Iris pigment epithelial cell (primary cell): ENCODE results near the gene DBH.
A peak's percentile ranks its signal among the peaks of the same experiment; 100 is the strongest.
"Not testable (repeated sequence)": the region's sequence is repeated elsewhere in the genome, so short reads cannot be mapped to it uniquely, and the experiment has no call there.

Source experiments
- DNase-seq: peaks from one replicate; pipeline ENCODE4 v3.0.0-alpha.2; 2011; ENCODE audit warnings: low read depth

The DBH gene

DNA sequence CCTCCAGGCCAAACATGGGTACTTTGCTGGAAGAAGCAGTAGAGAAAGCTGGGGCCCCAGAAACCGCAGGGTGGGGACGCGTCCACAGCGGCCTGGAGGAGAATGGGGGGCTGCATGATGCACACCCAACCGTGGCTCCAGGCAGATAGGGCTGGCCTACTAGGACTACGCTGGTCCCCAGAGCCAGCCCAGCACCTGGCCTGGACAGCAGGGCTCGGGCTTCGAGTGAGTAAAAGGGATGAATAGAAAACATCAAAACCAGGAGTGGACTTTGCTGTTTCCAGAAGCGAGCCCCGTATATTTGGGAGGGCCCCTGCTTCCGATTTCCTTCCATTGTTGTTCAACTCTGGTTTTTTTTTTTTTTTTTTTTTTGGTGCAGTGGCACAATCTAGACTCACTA is 30.7 kb downstream of the DBH start:
- no peak for DNase-seq

DNA sequence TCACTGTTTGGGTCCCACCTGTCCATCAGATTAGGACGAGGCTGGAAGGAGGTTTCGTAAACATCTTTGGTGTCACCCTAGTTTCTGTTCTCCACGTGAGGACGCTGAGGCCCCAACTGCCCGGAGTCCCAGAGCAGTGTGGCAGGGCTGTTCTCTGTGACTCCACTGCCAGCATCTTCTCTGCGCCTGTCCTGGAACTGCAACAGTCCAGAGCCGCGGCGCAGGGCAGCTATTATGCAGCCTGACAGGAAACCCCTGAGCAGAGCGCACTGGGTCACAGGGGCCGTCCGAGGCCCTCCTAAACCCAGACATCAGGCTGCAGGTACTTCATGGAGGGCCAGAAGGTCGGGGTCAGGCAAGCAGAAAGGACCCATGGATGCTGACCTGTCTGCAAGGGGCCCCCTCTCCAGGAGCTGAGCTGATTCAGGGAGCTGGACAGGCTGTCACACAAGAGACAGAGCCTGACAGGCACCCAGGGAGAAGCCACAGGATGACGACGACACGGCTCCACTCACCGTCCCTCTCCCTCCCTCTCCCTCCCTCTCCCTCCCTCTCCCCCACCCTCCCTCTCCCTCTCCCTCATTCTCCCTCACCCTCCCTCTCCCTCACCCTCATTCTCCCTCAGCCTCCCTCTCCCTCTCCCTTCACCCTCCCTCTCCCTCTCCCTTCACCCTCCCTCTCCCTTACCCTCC is 31.7 kb downstream of the DBH start:
- DNase-seq = no peak

GRCh38 chr9:133669182-133669801 is 33.1 kb downstream of the DBH start:
- no peak for DNase-seq

DNA sequence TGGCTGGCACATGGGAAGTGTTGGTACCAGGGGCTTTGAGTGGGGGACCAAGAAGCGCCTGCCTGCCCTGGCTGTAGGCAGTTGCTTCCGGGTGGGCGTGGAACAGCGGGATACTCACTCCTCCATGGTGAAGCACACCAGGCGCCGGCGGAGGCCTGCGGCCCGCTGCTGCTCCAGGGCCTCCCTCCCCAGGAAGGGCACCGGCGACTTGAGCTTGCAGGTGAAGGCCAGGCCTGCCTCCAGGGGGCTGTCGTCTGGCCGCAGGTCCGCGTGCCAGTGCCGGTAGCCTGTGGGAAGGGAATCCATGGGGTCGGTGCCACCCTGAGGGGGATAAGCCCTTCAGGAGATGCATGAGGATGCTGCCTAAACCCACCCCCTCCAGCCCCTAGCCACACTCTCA is 34.3 kb downstream of the DBH start:
- no peak for DNase-seq

GRCh38 chr9:133671371-133671770 is 35.2 kb downstream of the DBH start:
- DNase-seq = no peak

DNA sequence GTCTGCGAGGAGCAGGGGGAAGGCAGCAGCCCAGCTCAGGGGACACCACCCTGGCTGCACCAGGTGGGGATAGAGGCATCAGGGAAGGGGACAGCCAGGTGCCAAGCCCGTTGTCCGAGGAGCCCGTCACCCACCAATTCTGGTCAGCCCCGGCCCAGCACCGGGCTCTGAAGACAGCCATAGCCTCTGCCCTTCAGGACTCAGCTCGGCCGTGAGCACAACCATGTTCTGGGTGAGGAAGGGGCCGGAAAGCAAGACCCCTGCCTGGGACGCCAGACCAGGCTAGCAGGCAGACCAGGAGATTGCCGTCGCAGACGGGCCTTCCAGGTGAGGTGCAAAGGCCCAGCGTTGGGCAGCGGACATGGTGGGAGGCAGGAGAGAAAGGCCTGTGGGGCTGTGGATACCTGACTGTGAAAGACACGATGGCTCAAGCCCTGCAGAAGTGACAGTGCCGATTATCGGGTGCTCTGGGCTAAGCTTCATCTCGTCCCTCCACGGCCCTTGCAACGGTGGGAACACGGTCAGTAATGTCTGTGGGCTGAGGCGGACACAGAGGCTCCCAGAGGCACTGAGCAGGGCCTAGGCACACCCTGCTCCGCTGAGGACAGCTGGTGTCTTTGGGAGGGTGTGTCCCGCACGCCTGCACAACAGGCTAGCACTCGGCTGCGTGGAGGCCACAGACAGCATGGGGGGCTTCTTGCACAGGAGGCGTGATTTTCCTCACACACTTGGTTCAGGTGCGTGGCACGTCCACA is 36.5 kb downstream of the DBH start:
- DNase-seq = no peak

DNA sequence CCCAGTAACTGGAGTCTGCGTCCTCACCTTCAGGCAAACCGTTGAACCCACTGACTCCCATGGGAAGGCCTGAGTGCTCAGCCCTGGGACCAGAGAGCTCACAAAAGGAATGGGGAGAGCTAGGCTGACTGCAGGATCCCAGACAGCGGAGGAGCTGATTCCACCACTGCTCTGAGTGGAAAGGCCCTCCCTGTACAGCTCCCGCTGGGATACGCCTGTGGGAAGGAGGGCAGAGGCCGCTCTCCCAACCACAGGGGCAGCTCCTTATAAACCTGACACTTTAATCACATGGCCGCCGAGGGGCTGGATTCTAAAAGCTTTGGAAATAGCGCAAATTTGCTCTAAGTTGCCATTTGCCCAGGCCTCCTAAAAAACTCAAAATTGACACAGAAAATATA is 37.1 kb downstream of the DBH start:
- DNase-seq = no peak

DNA sequence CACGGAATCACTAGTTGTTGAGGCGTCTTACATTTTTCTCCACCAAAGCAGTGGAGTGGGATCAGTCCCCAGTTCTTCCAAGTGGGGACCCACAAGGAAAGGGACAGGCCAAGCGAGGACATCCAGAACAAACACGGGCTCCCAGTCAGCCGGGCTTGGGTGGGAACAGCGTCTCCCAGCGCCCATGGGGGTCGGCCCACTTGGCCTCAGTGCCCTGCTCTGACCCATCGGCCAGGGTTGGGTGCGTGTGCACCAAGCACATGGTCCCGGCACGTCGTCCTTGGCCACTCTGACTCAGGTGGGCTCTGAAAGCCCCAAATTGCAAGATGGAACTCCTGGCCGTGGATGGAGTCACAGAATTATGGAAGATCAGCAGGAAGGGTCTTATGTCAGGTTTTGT is 37.9 kb downstream of the DBH start:
- no peak for DNase-seq

DNA sequence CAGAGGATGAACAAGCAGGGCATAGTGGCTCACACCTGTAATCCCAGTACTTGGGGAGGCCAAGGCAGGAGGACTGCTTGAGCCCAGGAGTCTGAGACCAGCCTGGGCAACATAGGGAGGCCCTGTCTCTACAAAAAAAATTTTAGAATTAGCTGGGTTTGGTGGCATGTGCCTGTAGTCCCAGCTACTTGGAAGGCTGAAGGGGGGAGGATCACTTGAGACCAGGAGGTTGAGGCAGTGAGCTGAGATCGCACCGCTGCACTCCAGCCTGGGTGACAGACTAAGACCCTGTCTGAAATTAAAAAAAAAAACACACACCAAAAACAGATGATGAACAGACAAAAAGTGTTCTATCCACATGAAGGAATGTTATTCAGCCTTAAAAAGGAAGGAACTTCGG is 39.6 kb downstream of the DBH start:
- DNase-seq = not testable (repeated sequence)

GRCh38 chr9:133676450-133676849 is 40.3 kb downstream of the DBH start:
- DNase-seq = no peak

DNA sequence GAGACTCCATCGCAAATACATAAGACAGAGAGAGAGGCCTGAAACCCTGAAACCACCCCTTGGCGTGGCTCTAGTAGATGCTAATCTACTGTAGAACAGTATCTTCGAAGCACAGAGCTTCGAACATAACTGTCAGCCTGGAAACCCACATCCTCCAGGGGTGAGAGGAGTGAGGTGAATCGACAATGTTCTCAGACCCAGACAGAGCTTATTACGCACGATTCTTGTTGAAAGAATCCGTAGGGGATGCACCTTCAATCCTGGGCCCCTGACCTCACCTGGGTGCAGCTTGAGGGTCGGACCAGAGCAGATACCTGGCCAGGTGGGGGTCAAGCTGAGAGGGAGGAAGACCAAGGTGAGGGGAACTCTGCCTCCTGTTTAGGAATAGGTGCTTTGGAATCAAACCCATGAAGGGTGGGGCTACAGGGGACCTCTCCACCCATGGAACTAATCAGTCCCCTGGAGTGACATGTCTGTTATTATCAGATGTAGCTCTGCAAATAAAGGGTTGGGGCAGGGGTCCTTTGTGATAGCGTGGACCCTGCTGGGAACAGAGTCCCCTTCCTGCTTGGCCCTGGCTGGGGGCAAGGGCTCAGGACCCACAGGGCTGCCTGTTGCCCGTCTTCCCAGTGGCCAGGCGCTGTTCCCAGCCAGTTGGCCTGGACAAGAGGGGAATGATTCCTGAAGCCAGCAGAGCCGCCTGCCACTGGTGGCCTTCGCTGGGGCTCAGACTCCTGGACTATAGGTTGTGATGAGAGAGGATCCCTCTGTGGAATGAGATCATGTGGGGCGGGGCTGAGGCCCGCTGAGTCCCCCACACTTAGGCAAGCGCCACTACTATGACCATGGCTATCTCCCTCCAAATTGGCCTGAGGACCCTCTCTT is 41.2 kb downstream of the DBH start:
- no peak for DNase-seq

DNA sequence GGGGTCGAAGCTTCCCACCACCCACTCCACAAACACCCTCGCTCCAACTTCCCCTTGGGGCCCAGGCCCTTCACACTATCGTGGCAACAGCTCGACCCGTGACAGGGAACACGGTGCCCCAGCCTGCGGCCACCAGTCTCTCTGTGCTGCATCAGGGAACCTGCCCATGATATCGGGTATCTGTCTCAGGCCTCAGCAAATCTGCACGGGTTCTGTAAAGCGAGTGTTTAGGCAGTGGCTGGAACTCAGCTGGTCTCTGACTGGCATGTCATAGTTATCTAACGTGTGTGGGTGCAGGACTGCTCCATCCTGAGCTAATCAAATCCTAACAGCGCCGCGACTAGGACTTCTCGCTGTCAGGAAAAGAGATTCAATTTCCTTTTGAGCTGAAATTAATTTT is 42.9 kb downstream of the DBH start:
- no peak for DNase-seq

DNA sequence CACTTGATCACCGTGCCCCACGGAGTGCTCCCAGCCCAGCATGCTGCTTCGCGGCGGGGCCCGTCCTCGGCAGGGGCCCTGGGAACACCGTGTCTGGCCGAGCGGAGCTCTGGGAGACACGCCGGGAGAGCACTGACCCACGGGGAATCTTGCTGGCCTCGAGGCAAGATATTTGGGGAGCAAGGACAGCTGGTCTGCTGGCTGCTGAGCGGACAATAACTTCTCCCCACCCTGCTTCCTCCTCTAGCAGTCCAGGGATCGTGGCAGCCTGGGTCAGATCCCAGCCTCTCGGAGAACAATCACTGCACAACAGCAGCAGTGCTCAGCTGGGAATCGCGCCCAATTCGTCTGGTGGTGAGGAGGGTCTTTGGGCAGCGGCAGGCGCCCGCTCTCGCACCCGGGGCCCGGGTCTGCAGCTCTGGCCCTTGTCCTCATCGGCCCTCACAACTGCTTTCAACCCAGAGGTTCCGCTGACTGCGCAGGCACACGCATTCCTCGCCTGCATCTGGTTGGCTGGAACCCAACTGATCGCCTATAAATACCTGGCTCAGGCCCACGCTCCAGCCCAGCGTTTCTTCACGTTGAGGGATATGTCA is 43.4 kb downstream of the DBH start:
- no peak for DNase-seq

- DNase-seq = no peak
These were observed 44.2 kb downstream of the DBH start for GRCh38 chr9:133680250-133680975.

DNA sequence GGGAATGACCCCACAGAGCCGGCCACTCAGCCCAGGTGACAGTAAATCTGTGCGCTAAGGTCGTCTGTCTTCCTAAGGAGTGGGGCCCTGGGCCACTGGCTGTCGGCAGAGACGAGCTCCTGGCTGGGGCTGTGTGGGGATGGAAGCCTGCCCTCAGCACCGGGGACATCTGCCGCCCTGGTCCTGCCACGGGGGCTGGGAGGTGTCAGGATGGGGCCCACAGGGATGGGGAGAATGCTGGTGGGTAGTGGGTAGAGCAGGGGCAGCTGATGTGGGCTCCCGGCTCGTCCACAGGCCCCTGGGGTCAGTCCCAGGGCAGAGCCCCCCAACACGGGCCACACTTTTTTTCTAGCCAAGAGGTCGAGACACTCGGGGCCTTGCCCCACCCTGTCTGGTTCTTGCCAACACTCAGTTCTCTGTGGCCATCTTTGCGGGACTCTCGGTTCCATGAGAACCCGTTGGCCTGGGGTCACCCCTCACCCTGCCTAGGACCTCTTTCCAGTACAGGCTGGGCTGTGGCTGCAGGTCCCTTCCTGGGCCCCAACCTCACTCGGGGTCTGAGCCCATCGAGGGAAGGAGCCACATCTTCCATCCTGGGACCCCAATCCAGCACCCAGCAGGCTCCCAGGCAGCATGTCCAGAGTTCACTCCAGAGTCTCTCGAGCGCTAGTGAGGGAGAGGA is 45.0 kb downstream of the DBH start:
- DNase-seq = no peak

DNA sequence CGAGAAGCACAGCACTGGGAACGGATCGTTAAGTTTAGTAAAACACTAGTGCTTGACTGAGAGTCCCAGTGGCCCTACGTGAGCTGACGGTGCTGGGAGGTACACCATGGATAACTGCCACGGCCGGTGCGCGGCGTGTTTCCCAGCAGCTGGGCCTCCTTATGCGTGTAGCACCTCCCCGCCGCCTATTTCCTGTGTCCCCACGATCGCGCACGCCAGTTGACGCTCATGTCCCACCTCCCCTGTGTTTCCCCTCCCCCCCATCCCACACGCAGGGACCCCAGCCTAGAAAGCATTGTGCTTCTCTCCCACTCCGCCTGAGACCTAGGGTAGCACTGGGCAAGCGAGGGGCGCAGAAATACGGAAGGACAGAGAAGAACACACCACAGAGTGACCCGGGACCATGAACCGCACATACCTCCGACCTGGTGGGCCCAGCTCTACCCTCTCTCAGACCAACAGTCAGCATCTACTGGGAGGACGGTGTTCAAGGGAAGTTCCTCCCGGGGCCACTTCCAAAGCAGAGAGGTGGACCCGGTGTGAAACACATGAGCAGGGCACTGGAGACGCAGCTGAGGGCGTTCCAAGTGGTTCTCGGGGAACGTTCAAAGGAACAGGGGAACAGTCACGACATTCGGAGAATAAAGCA is 45.6 kb downstream of the DBH start:
- no peak for DNase-seq

- no peak for DNase-seq
These were observed 46.8 kb downstream of the DBH start for GRCh38 chr9:133682818-133683585.

DNA sequence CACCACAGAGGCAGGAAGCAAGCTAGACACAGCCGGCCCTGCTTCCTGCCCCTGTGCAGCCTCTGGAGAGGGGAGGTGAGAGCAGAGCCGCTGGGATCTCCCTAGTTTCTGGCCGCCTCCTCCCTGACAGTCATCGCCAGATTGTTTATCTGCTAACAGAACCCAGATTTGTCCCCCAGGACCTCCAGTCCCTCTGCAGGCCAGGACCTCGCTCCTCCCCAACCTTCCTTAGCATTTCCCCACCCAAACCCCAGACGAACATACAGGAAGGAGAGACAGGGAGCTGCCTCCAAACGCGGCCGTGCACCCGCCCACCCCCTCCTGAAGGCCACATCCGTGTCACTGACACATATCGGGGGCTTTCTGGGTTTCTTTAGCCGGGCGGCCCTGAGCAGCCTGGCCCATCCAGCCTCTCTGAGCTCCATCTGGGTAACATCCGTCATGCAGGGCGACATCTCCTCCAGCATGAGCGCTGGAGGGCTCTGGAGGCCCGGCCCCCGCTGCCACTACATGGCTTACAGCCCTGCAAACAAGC is 47.5 kb downstream of the DBH start:
- DNase-seq = peak; percentile 25
